Measurements from ENCODE around the gene ESR1.

GRCh38 chr6:152094992-152095592 lies 287.6 kb downstream of the ESR1 start:
- TF ChIP-seq CTCF (optimal IDR thresholded peaks at IDR 0.05 in 1 of 3, IDR thresholded peaks at IDR 0.05 in 1 of 3, conservative IDR thresholded peaks at IDR 0.05 in 1 of 3; ENCODE audit: extremely low read depth in 1 of 3, insufficient read depth in 2 of 3, low read length in 3 of 3), result no peak
- TF ChIP-seq EZH2 (IDR thresholded peaks at IDR 0.05; ENCODE audit: low read length), result no peak

All from keratinocyte (primary cell).